GM19438 (cell line): ENCODE measurements around the gene RPL18A.

Source experiments
- ATAC-seq: cut with Tn5 transposase; IDR thresholded peaks from one replicate; pipeline ENCODE4 v1.9.1; 2021; ENCODE audit warnings: low read depth; ENCODE audit not compliant: unreplicated experiment

The RPL18A gene

GRCh38 chr19:17908244-17908643 lies 48.5 kb downstream of the RPL18A start:
- ATAC-seq: no peak

- no peak for ATAC-seq
Measured at GRCh38 chr19:17909003-17909732, 49.5 kb downstream of the RPL18A start.

- no peak for ATAC-seq
Measured at GRCh38 chr19:17910791-17911360, 51.2 kb downstream of the RPL18A start.
